Measurements from ENCODE around the gene PARVG.

The PARVG gene

DNA sequence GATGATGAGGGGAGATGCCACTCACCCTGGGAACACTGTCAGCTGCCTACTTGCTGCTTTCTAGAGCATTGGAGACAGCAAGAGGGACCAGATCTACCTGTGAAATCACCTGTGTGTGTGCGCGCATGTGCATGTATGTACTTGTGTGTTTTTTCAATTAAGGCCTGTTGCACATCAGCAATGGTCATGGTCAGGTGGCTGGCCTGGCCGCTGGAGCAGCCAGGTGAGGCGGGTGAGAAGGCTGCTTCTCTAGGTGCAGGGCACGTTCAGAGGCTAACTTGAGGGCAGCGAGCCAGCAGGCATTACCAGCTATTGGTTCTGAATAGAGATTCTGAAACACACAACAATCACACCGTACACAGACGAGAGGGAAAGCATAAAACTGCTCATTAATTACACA lies 65.1 kb downstream of the PARVG start:
- Histone ChIP-seq H4K20me1 (ENCODE audit: insufficient read depth, low read length) (no peaks in the 10 kb centered on the region), H3K27ac (ENCODE audit: low read length) (no peak overlapping the region), H3K9ac (ENCODE audit: low read length) (no peak overlapping the region), H3K79me2 (ENCODE audit: low read length) (no peaks in the 10 kb centered on the region), H3K36me3 (replicated peaks; ENCODE audit: low read depth, low read length) (no peaks in the 10 kb centered on the region), H3K4me1 (ENCODE audit: low read length) (no peaks in the 10 kb centered on the region), H2AFZ (ENCODE audit: low read depth, low read length) (no peak overlapping the region), H3K9me3 (ENCODE audit: insufficient read depth, low read length) (no peaks in the 10 kb centered on the region), H3K4me2 (ENCODE audit: low read length) (no peak overlapping the region), H3K4me3 (ENCODE audit: low read length) (no peak overlapping the region), H3K27me3 (ENCODE audit: low read depth, low read length) (peaks cover 29% of the 10 kb centered on the region)
- no peak for TF ChIP-seq EZH2phosphoT487 (IDR thresholded peaks at IDR 0.05; ENCODE audit: low read depth)
- no peak for TF ChIP-seq CTCF (IDR thresholded peaks at IDR 0.05; ENCODE audit: low read depth, low read length)

GRCh38 chr22:44246615-44247326 lies 66.0 kb downstream of the PARVG start:
- Histone ChIP-seq H3K79me2 (ENCODE audit: low read length) (no peaks in the 10 kb centered on the region), H3K4me2 (ENCODE audit: low read length) (no peak overlapping the region), H3K27ac (ENCODE audit: low read length) (no peak overlapping the region), H3K36me3 (replicated peaks; ENCODE audit: low read depth, low read length) (no peaks in the 10 kb centered on the region), H3K9me3 (ENCODE audit: insufficient read depth, low read length) (no peaks in the 10 kb centered on the region), H4K20me1 (ENCODE audit: insufficient read depth, low read length) (no peaks in the 10 kb centered on the region), H3K4me3 (ENCODE audit: low read length) (no peak overlapping the region), H3K9ac (ENCODE audit: low read length) (no peak overlapping the region), H2AFZ (ENCODE audit: low read depth, low read length) (no peak overlapping the region), H3K4me1 (ENCODE audit: low read length) (no peaks in the 10 kb centered on the region), H3K27me3 (ENCODE audit: low read depth, low read length) (peaks cover 29% of the 10 kb centered on the region)
- TF ChIP-seq EZH2phosphoT487 (IDR thresholded peaks at IDR 0.05; ENCODE audit: low read depth): no peak
- TF ChIP-seq CTCF (IDR thresholded peaks at IDR 0.05; ENCODE audit: low read depth, low read length): no peak

- Histone ChIP-seq H4K20me1 (ENCODE audit: insufficient read depth, low read length) (no peaks in the 10 kb centered on the region), H3K4me2 (ENCODE audit: low read length) (no peak overlapping the region), H3K27ac (ENCODE audit: low read length) (no peak overlapping the region), H3K4me1 (ENCODE audit: low read length) (no peaks in the 10 kb centered on the region), H3K4me3 (ENCODE audit: low read length) (no peak overlapping the region), H3K79me2 (ENCODE audit: low read length) (no peaks in the 10 kb centered on the region), H3K9me3 (ENCODE audit: insufficient read depth, low read length) (no peaks in the 10 kb centered on the region), H2AFZ (ENCODE audit: low read depth, low read length) (no peak overlapping the region), H3K9ac (ENCODE audit: low read length) (no peak overlapping the region), H3K27me3 (ENCODE audit: low read depth, low read length) (peaks cover 30% of the 10 kb centered on the region), H3K36me3 (replicated peaks; ENCODE audit: low read depth, low read length) (no peaks in the 10 kb centered on the region)
- TF ChIP-seq EZH2phosphoT487 (IDR thresholded peaks at IDR 0.05; ENCODE audit: low read depth) (no peak), CTCF (IDR thresholded peaks at IDR 0.05; ENCODE audit: low read depth, low read length) (no peak)
Observed at GRCh38 chr22:44247346-44247745, 66.6 kb downstream of the PARVG start.

DNA sequence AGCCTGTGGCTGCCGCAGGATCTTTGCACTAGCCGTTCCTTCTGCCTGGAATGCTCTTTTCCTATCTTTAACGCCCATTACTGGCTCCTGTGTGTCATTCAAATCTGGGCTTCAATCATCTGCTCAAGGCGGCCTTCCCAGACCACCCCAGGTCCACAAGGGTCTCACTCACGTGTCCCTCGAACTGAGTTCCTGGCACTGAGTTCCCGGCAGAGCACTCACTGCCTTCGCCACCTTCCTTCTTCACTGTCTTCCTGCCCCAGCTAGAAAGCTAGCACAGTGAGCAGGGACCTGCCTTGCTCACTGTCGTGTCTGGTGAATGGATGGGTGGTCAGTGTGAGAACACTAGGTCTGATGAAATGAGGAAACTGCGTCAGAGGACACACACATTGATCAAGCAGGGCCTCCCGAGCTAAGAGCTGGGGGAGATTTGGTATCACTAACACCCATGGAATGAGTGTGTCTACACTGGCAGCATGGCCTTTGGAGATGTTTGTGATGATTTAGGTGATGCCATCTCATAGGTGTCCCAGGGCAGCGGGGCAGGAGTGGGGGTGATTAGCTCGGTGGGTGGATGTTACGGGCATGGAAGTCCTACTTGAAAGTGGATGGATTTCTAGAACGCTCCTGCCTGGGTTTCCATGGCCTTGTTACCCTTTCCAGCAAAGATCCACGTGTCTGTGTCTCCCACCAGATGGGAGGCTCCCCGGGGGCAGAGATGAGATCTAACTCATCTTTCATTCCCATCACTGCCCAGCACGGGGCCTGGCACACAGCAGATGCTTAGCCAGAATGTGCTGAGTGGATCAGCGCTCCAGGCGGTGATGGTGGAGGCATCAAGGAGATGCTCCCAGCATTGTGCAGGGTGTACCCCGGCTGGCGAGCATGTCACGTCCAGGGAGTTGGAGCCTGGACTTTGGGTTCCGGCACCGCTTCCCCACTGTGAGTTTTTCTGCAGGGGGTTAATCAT lies 67.5 kb downstream of the PARVG start:
- TF ChIP-seq CTCF (IDR thresholded peaks at IDR 0.05; ENCODE audit: low read depth, low read length): no peak
- TF ChIP-seq EZH2phosphoT487 (IDR thresholded peaks at IDR 0.05; ENCODE audit: low read depth): no peak
- peaks cover 22% of the 10 kb centered on the region for H3K27me3 ChIP-seq (ENCODE audit: low read depth, low read length)
- no peak overlapping the region for H2AFZ ChIP-seq (ENCODE audit: low read depth, low read length)
- H3K4me3 ChIP-seq (ENCODE audit: low read length): no peak overlapping the region
- H4K20me1 ChIP-seq (ENCODE audit: insufficient read depth, low read length): no peaks in the 10 kb centered on the region
- no peak overlapping the region for H3K9ac ChIP-seq (ENCODE audit: low read length)
- no peak overlapping the region for H3K4me2 ChIP-seq (ENCODE audit: low read length)
- H3K36me3 ChIP-seq (replicated peaks; ENCODE audit: low read depth, low read length): no peaks in the 10 kb centered on the region
- H3K79me2 ChIP-seq (ENCODE audit: low read length): no peaks in the 10 kb centered on the region
- H3K9me3 ChIP-seq (ENCODE audit: insufficient read depth, low read length): no peaks in the 10 kb centered on the region
- H3K27ac ChIP-seq (ENCODE audit: low read length): no peak overlapping the region
- no peaks in the 10 kb centered on the region for H3K4me1 ChIP-seq (ENCODE audit: low read length)

Data from OCI-LY3 (cell line).